Gastroesophageal sphincter (tissue), 3 donors: ENCODE results near the gene MGAT3.

ENCODE experiments used
- CTCF ChIP-seq, 4 experiments: fragments of 200-600 bp in 2 of 4; fragments of 450-650 bp in 2 of 4; sonication (generic) in 1 of 4; IDR thresholded peaks; one replicate each; pipeline ENCODE4 v1.5.1; 2017 to 2019; ENCODE audit warnings: antibody characterized with exemption in 4 of 4, mild to moderate bottlenecking in 2 of 4, moderate library complexity in 2 of 4
- EP300 ChIP-seq: sonication (generic); formaldehyde crosslinking; IDR thresholded peaks from one replicate; pipeline ENCODE4 v1.6.1; 2017; ENCODE audit warnings: antibody characterized with exemption, mild to moderate bottlenecking
- POLR2A ChIP-seq, 2 donors: fragments of 450-650 bp; IDR thresholded peaks; one replicate each; pipeline ENCODE4 v1.6.1; 2017; ENCODE audit warnings: antibody characterized with exemption in 2 of 2, mild to moderate bottlenecking in 2 of 2, moderate library complexity in 1 of 2

GRCh38 chr22:39490966-39491680 lies 34.3 kb downstream of the MGAT3 start:
- TF ChIP-seq CTCF (IDR thresholded peaks at IDR 0.05) (no peak), POLR2A (IDR thresholded peaks at IDR 0.05) (no peak), EP300 (no peak)
